Left lobe of liver (tissue), 2 donors: ENCODE data around the gene PCSK6. TPM values are rescaled to one million over a fixed set of nuclear protein-coding genes. Genes with fewer than 3 reads are reported as not detected.

ENCODE experiments used
- ATAC-seq: fragments of 200-7000 bp; cut with Tn5 transposase; one replicate; pipeline ENCODE4 v1.9.1; 2020; ENCODE audit warnings: mild to moderate bottlenecking, moderate library complexity
- DNase-seq: peaks from one replicate; pipeline ENCODE4 v3.0.0-alpha.2; 2020; ENCODE audit warnings: low spot score
- total RNA-seq: library from RNA; stranded (reverse); gene quantifications from one replicate; pipeline ENCODE4 v1.2.1, GENCODE V29; 2021
- donor health status: DM: no; HTN: no; CAD: no; lungs with moderate emphysema.
- donor health status: DM: no; HTN: yes; CAD: no.

PCSK6 gene
- total RNA-seq, 1 donor from 2014 or later: 180 TPM

DNA sequence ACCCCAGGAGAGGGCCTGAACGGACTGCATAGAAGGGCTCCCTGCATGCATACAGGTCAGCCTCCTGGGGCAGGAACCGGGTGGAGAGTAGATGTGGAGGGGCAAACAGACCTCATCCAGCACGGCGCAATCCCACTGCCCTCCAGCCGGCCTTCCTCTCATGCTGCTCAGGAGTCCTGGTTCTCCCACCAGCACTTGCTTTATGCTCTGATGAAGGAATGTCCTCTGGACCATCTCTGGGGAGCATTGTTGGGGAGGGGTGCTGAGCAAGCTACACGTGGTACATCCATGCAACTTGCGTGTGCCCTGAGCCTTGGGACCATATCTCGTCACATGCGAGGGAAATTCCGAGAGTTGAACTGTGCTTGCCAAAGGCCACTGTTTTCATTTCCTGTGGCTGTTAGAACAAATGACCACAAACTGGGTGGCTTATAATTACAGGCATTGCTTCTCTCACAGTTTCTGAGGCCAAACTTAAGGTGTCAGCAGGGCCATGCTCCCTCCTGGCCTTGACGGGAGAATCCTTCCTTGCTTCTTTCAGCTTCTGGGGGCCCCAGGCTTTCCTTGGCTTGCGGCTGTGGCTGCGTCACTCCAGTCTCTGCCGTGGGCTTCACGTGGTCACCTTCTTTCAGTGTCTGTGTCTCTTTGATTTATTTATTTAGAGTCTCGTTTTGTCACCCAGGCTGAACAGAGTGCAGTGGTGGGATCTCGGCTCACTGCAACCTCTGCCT, 224.4 kb downstream of the PCSK6 start:
- no peak for ATAC-seq
- no peak for DNase-seq

DNA sequence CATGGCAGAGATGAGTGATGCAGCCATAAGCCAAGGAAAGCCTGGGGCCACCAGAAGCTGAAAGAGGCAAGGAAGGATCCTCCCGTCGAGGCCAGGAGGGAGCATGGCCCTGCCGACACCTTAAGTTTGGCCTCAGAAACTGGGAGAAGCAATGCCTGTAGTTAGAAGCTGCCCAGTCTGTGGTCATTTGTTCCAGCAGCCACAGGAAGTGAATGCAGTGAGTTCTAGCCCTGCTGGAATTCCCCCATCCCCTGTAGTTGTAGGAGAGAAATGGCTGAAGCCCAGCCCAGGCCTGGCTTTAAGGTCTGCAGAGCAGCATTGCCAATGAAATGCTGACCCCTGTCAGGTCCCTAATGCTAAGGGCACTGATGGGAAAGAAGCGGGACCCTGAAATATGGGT, 225.5 kb downstream of the PCSK6 start:
- no peak for ATAC-seq
- no peak for DNase-seq

DNA sequence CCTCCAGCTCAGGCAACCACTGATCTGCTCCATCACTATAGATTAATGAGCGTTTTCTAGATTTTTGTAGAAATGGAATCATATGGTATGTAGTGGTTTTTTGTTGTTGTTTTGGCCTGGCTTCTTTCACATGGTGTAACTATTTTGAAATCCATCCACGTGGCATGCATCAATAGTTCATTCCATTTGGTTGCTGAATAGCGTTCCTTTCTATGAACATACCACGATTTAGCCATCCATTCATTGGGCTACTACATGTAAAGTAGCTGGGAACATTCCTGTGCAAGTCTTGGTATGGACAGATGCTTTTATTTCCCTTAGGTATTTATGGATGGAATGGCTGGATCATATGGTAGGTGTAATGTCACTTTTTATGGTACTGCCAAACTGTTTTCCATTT, 227.0 kb downstream of the PCSK6 start:
- no peak for DNase-seq
- ATAC-seq: no peak

DNA sequence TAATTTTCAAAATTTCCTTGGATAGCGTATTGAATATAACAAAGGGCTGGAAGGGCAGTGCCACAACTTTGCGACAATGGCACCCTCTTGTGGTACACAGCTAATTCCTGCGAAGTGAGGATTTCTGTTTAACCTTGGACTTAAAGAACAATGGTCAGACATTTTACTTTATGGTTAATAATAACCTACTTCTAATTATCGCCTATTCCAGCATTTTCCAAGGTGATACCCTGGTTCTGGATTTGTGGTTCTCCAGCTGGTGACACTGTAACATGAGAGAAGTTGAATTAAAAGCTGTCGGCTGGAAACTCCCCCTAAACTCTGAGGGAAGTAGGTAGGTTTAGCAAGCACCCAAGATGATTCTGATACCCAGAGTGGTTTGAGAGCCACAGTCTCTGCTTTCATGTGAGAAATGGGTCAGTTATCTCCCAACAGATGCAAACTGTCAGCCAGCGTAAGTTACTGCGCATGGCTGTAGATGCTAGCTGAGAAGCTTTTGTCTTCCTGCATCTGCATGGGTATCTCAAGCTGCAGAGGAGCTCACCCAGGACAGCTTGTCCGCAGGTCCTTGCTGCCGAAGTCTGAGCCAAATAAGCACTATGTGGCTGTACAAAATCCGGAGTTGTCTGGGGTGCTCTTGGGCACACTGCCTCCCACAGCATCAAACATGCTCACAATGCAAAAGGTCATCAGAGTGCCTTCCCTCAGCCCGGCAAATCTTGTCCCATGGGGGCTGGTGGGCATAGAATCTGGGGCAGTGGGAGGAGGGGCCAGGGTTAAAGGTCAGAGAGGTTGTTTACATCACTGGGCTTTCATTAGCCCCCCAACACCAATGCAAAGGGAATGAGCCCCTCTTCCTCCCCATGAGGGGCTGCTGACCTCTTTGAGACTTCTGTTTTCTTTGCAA, 231.0 kb downstream of the PCSK6 start:
- ATAC-seq: peak; percentile 92
- DNase-seq: peak; percentile 59

DNA sequence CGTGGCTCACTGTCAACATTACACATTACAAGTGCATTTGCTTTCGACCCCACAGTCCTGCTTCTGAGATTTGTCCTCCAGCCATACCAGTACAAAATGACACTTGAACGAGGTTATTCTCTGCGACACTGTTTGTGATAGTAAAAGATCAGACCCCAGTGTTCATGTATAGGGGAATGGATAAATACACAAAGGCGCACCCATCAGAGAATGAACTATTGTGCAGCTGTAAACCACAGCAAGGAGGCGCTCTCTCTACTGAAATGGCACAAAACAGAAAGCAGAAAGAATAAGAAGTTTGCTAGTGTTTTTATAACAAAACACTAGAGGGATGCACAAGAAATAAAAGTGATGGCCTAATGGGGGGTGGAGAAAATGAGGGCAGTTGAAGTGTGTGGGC, 232.8 kb downstream of the PCSK6 start:
- ATAC-seq (no peak), DNase-seq (no peak)

DNA sequence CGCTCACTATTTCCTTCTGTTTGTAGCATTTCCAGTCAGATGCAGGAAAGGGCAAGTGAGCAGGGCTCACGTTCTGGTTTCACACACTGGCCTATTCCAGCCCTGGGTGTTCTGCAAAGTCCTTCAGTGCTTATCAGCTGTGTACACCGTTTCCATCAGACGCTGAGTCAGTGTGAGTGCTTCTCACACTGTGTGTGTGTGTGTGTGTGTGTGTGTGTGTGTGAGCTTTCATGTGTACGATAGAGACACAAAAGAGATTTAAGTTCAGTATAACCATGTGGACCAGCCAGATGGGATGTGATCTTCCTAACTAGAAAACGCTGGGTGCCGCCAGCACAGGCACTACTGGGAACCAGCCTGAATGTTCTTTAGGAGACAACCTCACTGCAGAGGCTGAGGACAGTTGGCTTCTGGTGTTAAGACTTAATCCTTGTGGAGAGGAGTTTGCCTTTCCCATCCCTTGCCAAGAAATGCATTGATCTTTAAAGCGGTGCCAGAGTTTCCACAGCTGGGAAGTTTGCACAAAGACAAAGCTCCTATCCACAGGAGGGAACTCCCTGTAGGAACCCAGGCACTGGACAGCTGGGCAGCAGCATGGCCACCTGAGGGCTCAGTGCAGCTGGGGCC, 233.8 kb downstream of the PCSK6 start:
- DNase-seq (no peak), ATAC-seq (no peak)

DNA sequence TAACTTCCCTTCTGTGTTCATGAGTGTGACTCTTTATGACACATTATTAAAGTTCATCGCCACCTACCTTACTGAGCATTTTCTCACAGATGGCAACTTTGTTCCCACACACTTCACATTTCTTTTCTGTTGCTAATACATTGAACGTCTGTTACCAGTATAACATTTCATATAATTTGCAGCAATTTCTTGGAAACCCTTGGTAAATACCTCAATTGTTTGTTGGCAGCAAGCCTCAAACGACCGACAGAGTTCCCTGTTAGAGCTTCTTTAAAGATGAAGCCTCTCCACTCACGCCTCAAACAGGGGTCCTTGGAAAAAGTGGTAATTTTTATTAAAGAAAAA, 234.5 kb downstream of the PCSK6 start:
- DNase-seq (no peak), ATAC-seq (no peak)

DNA sequence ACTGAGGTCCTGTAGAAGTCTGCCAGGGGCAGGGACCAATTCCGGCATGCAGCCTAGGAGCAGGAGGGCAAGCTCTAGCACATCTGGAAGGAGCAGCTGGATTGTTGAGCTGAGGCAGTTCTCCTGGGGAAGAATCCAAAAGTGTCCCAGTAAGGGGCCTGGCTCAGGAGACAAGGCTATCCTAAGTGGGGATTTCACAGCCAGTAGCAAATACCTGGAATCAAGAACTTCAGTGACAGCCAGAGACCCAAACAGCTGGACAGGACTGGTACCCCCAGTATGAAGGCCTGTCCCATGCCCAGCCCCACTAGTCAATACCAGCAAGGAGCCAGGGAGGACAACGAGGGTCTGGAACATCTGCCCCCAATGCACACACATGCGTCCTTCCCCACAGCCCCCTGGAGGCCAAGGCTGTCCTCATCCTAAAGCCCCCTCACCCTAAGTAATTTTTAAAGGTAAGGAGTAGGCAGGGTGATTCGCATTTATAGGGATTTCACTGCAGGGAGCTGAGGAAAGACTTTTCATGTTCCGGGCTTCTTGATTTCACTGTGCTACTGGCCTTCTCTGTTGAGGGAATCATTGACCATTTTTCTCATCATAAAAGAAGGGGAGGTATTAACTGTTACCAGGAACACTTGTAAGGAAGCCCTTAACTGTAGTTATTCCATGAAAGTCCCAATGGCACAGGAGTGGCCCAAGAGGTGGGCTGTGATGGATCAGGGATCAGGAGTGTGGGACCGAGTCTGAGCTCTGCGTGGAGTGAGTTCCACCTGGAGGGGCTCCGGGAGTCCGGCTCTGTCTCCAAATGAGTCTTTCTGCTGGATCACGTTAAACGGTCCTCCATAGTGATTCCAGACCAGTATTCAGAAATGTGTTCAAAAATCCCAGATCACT, 235.1 kb downstream of the PCSK6 start:
- DNase-seq: no peak
- no peak for ATAC-seq

Other genes with a start within 250 kb of the PCSK6 start
- 6.3 TPM for gene CHSY1, start 237.7 kb downstream of the PCSK6 start, total RNA-seq
- gene SELENOS, start 212.2 kb downstream of the PCSK6 start, total RNA-seq: 33.9 TPM
- gene SNRPA1, start 194.5 kb downstream of the PCSK6 start, total RNA-seq: 22.2 TPM
- 30.4 TPM for gene TM2D3, start 162.7 kb upstream of the PCSK6 start, total RNA-seq
- 5.1 TPM for gene TARS3, start 234.8 kb upstream of the PCSK6 start, total RNA-seq